ENCODE results near the gene ENPP7. TPM values are rescaled to one million over a fixed set of nuclear protein-coding genes. Genes with fewer than 3 reads are reported as not detected.
A peak's percentile ranks its signal among the peaks of the same experiment; 100 is the strongest.

The ENPP7 gene
- total RNA-seq, 4 donors from 2014 or later, result not detected

GRCh38 chr17:79720705-79721292 is 9.9 kb upstream of the ENPP7 start:
- no peak overlapping the region for H3K27ac ChIP-seq
- intact Hi-C loops (cut with DNase I), result no loop called here
- H3K27me3 ChIP-seq, result no peaks in the 10 kb centered on the region
- H3K9me3 ChIP-seq, result no peaks in the 10 kb centered on the region
- 76 to 81% methylated on average over 14 to 15 of the region's 15 CpGs for WGBS, 2 donors
- H3K4me3 ChIP-seq (replicated peaks in 1 of 3), result no peak overlapping the region
- no peak for TF ChIP-seq CTCF (IDR thresholded peaks at IDR 0.05)
- H3K4me1 ChIP-seq, result no peaks in the 10 kb centered on the region
- H3K36me3 ChIP-seq, result no peaks in the 10 kb centered on the region
- DNase-seq, result no peak

DNA sequence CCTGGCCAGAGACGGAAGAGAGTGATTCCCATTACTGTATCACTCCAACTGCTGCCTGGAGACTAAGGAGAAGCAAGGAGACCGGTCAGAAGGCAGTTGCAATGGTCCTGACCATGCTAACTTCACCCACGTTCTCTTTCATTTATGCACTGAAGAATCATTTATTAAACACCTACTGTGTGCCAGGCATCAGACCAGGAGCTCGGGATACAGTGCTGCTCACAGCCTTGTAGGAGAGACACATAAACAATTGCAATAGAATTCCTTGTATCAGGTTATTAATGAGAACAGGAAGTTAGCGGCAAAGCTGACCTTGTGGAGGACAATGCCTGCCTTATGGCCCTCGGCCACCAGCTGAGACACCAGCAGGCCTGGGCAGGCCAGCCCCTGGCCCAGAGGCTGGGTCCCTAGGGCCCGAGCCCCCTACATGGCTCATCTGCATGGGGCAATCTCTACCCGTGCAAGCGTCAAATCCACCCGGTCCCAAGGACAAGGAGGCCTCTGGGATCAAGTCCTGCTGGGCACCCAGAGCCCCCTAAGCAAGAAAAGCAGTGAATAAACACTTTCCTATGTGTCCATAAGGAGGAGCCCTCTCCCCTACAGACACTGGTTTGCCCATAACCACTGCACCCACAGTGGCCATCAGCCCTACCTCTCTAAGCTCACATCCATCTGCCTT is 8.6 kb upstream of the ENPP7 start:
- 70 to 75% methylated on average over 9 to 10 of the region's 10 CpGs for WGBS, 2 donors
- H3K36me3 ChIP-seq, result no peaks in the 10 kb centered on the region
- no peak overlapping the region for H3K4me3 ChIP-seq (replicated peaks in 1 of 3)
- no peaks in the 10 kb centered on the region for H3K4me1 ChIP-seq
- intact Hi-C loops (cut with DNase I), result no loop called here
- TF ChIP-seq CTCF (IDR thresholded peaks at IDR 0.05) (no peak), POLR2A (IDR thresholded peaks at IDR 0.05) (no peak)
- no peaks in the 10 kb centered on the region for H3K27me3 ChIP-seq
- no peak for DNase-seq
- H3K27ac ChIP-seq, result no peak overlapping the region
- H3K9me3 ChIP-seq, result no peaks in the 10 kb centered on the region

GRCh38 chr17:79722787-79723186 is 8.0 kb upstream of the ENPP7 start:
- H3K36me3 ChIP-seq, result no peaks in the 10 kb centered on the region
- intact Hi-C loops (cut with DNase I), result no loop called here
- no peaks in the 10 kb centered on the region for H3K4me1 ChIP-seq
- H3K4me3 ChIP-seq (replicated peaks in 1 of 3), result no peak overlapping the region
- DNase-seq, result no peak
- TF ChIP-seq POLR2A (IDR thresholded peaks at IDR 0.05) (no peak), CTCF (IDR thresholded peaks at IDR 0.05) (no peak)
- no peaks in the 10 kb centered on the region for H3K27me3 ChIP-seq
- H3K9me3 ChIP-seq, result no peaks in the 10 kb centered on the region
- WGBS, 2 donors, result 86 to 90% methylated on average over 10 of the region's 10 CpGs
- no peak overlapping the region for H3K27ac ChIP-seq

GRCh38 chr17:79728169-79728907 is 2.4 kb upstream of the ENPP7 start:
- intact Hi-C loops (cut with DNase I), result no loop called here
- TF ChIP-seq CTCF (IDR thresholded peaks at IDR 0.05), result no peak
- TF ChIP-seq POLR2A (IDR thresholded peaks at IDR 0.05), result no peak
- 47 to 50% methylated on average over 20 to 22 of the region's 22 CpGs for WGBS, 2 donors
- H3K27me3 ChIP-seq, result no peaks in the 10 kb centered on the region
- no peak overlapping the region for H3K27ac ChIP-seq
- peak; percentile 82 to 83 for DNase-seq
- peaks cover 4 to 9% of the 10 kb centered on the region in 2 donors for H3K4me1 ChIP-seq
- no peaks in the 10 kb centered on the region for H3K9me3 ChIP-seq
- peak overlapping the region in 1 of 3 donors; percentile 26 for H3K4me3 ChIP-seq (replicated peaks in 1 of 3)
- no peaks in the 10 kb centered on the region for H3K36me3 ChIP-seq
